Posterior vena cava (tissue), 2 donors: ENCODE results near the gene WNT7A. TPM values are rescaled to one million over a fixed set of nuclear protein-coding genes. Genes with fewer than 3 reads are reported as not detected.

ENCODE experiments used
- DNase-seq: peaks from one replicate; pipeline ENCODE4 v3.0.0-alpha.2; 2020; ENCODE audit warnings: low spot score
- intact Hi-C, 2 donors: fragments of 100-400 bp; cut with DNase I; formaldehyde crosslinking; loops; one replicate each; pipeline versions ENCODE4 v1.14.1 to v1.14.2; 2022 to 2023
- total RNA-seq, 2 donors: library from RNA; stranded (reverse); fragmentation: NEBNext Ultra II Directional; extraction: Animal tissue kit (Norgen Biotek cat#: 25700); gene quantifications; one replicate each; pipeline ENCODE4 v1.2.1, GENCODE V29; 2021
- donor health status: DM: yes; HTN: yes; CAD: no.
- donor health status: DM: yes; HTN: yes; CAD: no.

WNT7A gene
- total RNA-seq, 2 donors from 2014 or later: not detected

- intact Hi-C loops: no loop called here
- DNase-seq: no peak
These were observed 27.2 kb downstream of the WNT7A start for GRCh38 chr3:13852638-13853009.

GRCh38 chr3:13851997-13852637 lies 27.8 kb downstream of the WNT7A start:
- no peak for DNase-seq
- intact Hi-C loops: no loop called here

DNA sequence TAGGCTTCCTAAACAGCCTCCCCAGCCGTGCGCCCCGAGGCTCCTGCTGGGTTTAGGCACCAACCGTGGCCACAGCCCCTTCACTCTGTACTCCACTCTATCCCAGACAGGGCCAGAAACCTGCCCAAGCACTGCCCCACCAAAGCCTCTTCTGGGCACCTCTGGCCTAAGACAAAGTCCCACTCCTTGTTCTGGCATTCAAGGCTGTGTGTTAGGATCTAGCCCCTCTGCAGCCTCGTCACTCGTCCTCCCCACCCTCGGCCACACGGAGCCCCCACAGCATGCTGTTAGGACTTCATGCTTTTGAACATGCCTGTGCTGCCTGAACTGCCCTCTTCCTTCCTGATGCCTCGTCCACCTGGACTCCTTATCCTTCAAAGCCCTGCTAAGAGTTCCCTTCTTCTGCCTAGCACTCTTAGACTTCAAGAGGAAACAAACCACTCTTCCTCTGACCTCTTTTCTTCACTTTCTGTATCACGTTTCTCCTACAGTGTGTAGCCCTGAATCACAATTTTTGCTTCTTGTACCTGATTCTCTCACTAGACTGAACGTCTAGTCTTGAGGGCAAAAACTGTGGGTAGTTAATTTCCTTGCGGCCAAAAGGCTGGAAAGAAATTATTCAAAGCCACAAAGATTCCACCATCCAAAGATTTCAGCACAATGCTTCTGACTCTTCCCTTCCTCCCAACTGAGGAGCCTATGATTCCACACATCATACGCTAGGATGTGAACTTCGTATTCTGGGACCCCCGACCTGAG lies 28.6 kb downstream of the WNT7A start:
- peak; percentile 43 for DNase-seq
- intact Hi-C loops: no loop called here

DNA sequence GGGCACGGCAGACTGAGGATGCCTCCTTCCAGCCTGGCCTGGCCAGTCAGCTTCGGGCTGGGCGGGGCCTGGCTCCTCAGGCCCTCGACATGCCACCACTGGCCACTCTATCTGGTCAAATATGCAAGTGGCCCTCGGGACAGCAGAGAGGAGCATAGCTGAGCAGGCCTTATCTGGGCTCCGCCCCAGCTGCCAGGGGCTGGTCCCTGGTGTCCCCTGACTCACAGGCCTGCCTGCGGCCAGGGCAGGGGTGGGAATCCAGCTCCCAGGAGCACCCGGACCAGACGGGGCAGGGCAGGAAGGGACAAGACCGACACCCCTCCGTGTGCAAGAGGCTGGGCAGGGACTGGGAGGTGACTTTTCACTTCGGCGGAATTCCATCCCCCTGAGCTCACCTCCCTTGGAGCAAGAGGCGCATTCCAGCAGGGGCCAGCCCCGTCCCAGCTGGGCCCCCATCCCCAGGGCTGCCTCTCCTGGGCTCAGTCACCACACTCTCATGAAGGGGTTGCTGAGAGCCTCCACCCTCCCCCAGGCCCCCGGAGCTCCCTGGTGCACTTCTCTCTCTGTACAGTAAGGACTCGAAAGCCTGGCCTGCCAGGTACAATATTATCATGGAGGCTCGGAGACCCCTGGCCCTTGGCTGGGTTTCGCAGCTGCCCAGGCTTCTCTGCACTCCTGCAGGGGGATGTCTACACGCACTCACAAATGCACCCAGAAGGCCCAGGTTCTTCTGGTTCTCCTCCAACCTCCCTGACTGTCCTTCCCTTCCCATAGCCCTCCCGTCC lies 29.5 kb downstream of the WNT7A start:
- intact Hi-C loops: no loop called here
- DNase-seq: no peak

DNA sequence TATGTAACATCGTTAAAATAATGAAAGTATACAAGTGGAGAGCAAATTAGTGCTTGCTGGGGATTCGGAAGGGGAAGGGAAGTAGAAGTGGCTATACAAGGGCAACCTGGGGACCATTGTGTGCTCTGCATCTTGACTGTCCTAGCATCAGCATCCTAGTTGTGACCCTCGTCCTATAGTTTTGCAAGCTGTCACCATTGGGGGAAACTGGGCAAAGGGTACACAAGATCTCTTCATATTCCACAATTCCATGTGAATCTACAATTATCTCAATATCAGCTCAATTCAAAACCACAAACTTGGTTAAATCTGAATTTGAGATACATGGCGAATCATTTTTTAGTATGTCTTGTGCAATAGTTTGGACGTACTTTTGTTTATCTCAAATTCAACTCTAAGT lies 30.9 kb downstream of the WNT7A start:
- DNase-seq: no peak
- intact Hi-C loops: no loop called here

- DNase-seq: peak; percentile 60
- intact Hi-C loops: no loop called here
These were observed 32.9 kb downstream of the WNT7A start for GRCh38 chr3:13846716-13847570.

DNA sequence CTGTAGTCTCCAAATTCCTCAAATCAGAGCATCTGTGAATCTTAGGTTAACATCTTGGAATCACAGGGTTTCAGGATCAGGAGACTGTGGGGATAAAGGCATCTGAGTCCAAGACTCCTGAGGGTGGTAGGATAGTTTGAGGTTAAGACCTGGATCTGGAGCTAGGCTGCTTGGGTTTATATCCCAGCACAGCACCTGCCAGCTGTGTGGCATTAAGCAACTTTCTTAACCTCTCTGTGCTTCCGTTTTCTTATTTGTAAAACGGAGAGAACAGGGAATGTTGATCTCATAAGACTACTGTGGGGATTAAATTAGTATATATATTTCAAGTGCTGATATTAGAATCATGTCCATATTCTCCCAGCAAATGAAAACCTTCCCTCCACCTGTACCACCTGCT lies 33.6 kb downstream of the WNT7A start:
- intact Hi-C loops: no loop called here
- no peak for DNase-seq

DNA sequence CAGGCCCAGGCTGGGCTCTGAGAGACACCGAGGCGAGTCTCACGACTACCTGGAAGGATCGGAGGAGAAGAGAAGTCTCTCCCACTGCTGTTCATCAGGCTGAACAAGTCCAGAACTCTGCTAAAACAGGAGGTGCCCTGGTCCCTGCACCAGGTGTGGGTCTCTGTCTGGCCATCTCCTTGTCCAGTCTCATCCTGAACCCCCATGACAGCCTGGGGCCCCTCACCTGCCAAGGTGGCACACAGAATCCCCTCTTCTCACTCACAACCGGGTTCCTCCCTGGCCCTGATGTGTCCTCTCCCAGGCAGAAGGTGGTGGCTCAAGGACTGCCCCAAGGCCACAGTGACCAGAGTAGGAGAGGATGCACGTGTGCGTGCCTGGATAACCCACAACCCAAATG lies 34.1 kb downstream of the WNT7A start:
- peak; percentile 50 for DNase-seq
- intact Hi-C loops: no loop called here

GRCh38 chr3:13844911-13845310 lies 35.0 kb downstream of the WNT7A start:
- DNase-seq: peak; percentile 58

DNA sequence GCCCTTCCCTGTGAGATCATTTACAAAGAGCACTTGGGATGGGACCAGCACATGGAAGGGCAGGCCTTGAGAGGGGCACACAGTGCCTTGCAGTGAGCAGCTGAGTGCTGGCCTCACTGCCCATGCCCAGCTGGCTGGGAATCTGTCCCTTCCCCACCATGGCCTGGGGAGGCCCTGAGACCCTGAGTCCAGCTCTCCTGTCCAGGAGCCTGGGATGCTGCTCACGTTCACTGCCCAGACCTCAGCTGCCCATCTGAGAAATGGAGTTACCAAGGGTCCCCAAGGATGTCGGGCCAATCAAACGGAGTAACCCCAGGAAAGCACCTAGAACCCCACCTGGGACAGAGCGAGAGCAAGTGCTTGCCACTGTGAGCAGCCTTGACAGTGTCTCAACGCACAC lies 35.6 kb downstream of the WNT7A start:
- intact Hi-C loops: no loop called here
- peak; percentile 47 for DNase-seq

More at GRCh38 chr3:13844911-13845310, 35.0 kb downstream of the WNT7A start:
- intact Hi-C loops: no loop called here

DNA sequence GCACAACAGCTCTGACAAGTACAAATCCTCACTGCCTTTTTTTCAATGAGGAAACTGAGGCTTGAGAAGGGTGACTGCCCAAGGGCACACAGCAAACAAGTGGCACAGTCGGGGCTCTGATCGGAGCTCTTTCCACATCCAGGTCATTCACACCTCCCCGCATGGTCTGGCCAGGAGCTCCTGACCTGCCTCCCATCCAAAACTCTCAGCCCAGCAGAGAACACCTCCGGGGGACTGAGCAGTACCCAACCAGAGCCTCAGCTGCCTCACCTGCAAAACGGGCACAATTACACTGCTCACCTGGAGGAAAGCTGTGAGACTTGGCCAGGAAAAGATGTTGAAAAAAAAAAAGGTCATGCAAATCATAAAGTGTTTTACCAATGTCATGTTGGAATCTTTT lies 36.5 kb downstream of the WNT7A start:
- intact Hi-C loops: no loop called here
- DNase-seq: no peak

DNA sequence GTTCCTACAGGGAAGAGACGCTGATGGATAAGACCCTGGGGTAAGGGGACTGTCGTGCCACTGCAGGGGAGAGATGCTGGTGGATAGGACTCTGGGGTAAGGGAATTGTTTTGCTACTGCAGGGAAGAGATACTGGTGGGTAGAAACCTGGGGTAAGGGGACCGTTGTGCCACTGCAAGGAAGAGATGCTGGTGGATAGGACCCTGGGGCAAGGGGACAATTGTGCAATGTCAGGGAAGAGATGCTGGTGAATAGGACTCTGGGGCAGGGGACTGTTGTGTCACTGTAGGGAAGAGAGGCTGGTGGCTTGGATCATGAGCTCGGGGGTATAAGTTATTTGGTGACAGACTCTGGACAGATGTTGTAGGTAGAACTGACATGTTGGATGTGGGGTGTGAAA lies 37.6 kb downstream of the WNT7A start:
- no peak for DNase-seq
- intact Hi-C loops: no loop called here

- DNase-seq: peak; percentile 26
- intact Hi-C loops: no loop called here
These were observed 38.0 kb downstream of the WNT7A start for GRCh38 chr3:13841826-13842225.

DNA sequence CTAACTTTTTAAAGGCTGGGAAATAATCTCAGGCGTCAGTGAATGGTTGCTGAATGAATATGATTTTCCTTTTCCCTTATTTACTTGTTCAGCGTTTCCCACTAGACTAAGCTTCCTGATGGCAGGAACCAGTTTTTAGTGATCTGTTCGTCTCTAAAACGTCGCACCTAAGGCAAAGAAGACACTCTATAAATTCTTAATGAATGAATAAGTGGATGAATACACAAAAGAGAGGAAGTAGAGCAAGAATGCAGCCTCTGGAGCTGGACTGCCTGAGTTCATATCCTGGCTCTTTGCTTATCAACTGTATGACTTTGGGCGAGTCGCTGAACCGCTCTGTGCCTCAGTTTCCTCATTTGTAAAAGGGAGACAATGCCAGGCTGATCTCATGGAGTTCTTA lies 38.7 kb downstream of the WNT7A start:
- intact Hi-C loops: no loop called here
- no peak for DNase-seq

- DNase-seq: no peak
- intact Hi-C loops: no loop called here
These were observed 39.4 kb downstream of the WNT7A start for GRCh38 chr3:13840456-13840855.

DNA sequence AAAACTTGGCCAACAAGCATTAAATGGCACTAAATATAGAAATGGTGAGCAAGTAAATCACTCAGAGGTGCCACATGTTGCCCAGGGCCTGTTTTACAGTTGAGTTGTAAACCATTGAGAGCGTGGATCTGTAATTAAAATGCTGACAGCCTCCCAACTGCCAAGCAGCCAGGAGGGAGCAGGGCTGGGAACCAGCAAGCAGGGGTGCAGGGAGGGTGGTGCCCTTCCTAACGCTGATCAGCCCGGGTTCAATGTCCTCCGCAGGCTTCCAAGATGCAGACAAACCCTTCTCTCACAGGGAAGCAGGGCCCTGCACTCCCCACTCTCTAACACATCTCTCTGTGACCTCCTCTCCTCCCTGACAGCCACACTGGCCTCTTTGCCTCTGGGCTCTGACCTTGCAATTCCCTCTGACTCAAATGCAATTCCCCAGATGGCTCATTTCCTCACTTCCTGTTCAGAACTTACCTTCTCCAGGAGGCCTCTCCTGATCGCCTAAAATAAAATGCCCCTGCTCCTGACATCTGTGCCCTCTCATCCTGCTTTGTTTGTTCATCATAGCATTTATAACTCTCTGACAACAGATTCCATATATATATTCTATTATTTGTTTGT lies 40.0 kb downstream of the WNT7A start:
- DNase-seq: peak; percentile 52
- intact Hi-C loops: no loop called here

DNA sequence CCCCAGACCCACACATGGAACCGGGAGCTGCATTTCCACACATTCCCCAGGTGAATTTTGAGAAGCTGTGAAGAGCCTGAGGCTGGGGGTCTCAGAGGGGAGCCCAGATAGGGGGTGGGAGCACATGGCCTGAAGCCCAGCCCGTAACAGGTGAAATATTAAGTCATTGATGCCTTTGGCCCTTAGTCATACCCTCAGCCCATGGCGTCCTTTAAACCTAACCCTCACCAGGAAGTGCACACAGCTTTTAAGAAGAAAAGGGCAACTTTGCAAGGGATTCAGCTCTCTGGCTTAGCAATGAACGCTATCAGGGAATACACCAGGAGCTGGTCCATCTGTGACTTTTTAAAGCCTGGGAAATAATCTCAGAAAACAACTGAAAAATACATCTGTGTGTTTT lies 40.6 kb downstream of the WNT7A start:
- intact Hi-C loops: no loop called here
- peak; percentile 5 for DNase-seq

DNA sequence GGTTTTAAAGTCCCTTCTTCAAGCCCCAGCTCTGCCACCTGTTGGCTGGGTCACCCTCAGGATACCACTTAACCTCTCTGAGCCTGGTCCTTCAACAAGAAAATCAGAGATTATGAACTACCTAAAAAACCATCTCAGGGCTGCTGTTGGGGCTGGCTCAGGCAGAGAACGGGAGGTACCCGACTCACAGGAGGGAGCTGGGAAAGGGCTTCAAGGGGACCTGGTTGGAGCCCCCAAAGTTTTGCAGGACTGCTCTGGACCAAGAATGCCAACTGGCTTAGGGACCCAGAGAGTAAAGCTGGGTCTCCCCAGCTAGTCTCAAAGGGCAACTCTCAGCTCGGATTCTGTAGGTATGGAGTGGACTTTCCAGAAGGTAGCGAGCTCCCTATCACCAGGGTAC lies 41.5 kb downstream of the WNT7A start:
- intact Hi-C loops: no loop called here
- DNase-seq: peak; percentile 32

GRCh38 chr3:13837751-13838150 lies 42.1 kb downstream of the WNT7A start:
- DNase-seq: peak; percentile 63
- intact Hi-C loops: no loop called here
